ENCODE results near the gene RANBP10.

- TF ChIP-seq CTCF (IDR thresholded peaks at IDR 0.05) (no peak), POLR2A (IDR thresholded peaks at IDR 0.05) (no peak)
Measured at GRCh38 chr16:67678354-67679023, 127.9 kb downstream of the RANBP10 start.
